Right lobe of liver (tissue), 6 donors: Measurements from ENCODE around the gene CTDSP2. TPM values are rescaled to one million over a fixed set of nuclear protein-coding genes. Genes with fewer than 3 reads are reported as not detected.

Experiments used
- ATAC-seq, 4 donors: fragments of 200-7000 bp; cut with Tn5 transposase; one replicate each; pipeline ENCODE4 v1.9.1; 2020; ENCODE audit warnings: mild to moderate bottlenecking in 4 of 4, moderate library complexity in 4 of 4
- DNase-seq, 3 donors: peaks; one replicate each; pipeline ENCODE4 v3.0.0-alpha.2; 2020
- H3K27ac ChIP-seq, 3 donors: fragments of 200-600 bp; one replicate each; pipeline ENCODE4 v1.8.0; 2022
- H3K27me3 ChIP-seq, 2 donors: fragments of 200-600 bp; one replicate each; pipeline ENCODE4 v1.8.0; 2022
- H3K36me3 ChIP-seq, 4 donors: fragments of 200-600 bp; sonication (generic) in 1 of 4; one replicate each; pipeline versions ENCODE4 v1.5.1 to v1.8.0; 2017 to 2022; ENCODE audit warnings: control low read depth in 1 of 4
- H3K4me1 ChIP-seq, 4 donors: fragments of 200-600 bp; sonication (generic) in 1 of 4; one replicate each; pipeline versions ENCODE4 v1.5.1 to v1.8.0; 2017 to 2022; ENCODE audit warnings: control low read depth in 1 of 4
- H3K4me3 ChIP-seq, 3 donors: fragments of 200-600 bp; one replicate each; pipeline ENCODE4 v1.8.0; 2022
- H3K9me3 ChIP-seq, 4 donors: fragments of 200-600 bp; sonication (generic) in 1 of 4; one replicate each; pipeline versions ENCODE4 v1.5.1 to v1.8.0; 2017 to 2022; ENCODE audit warnings: control low read depth in 1 of 4
- CTCF ChIP-seq, 4 donors: fragments of 200-600 bp in 3 of 4; fragments of 450-650 bp in 1 of 4; IDR thresholded peaks; one replicate each; pipeline versions ENCODE4 v1.5.1 to v1.8.0; 2016 to 2022; ENCODE audit warnings: antibody characterized with exemption in 4 of 4, mild to moderate bottlenecking in 2 of 4
- POLR2A ChIP-seq: fragments of 450-650 bp; IDR thresholded peaks from one replicate; pipeline ENCODE4 v1.6.1; 2017; ENCODE audit warnings: antibody characterized with exemption, mild to moderate bottlenecking
- WGBS: methylation state at CpG from one replicate; pipeline ENCODE4 v1.1.6; 2018; ENCODE audit warnings: low coverage, low lambda C conversion rate; ENCODE audit not compliant: insufficient coverage; ENCODE audit errors: missing lambda C conversion rate; 5-methylcytosine and 5-hydroxymethylcytosine counted together
- intact Hi-C, 2 donors: fragments of 100-400 bp; cut with DNase I; formaldehyde crosslinking; loops; one replicate each; pipeline versions ENCODE4 v1.11.2 to v1.14.1; 2022
- total RNA-seq, 6 experiments: library from RNA; depleted of rRNA in 2 of 6; stranded (reverse); fragments of >200 nt in 2 of 6; fragmentation: NEBNext Ultra II Directional in 3 of 6; extraction: Animal tissue kit (Norgen Biotek cat#: 25700) in 3 of 6; gene quantifications; one replicate each; pipeline versions ENCODE4 v1.1.0 to v1.2.4, GENCODE V29; 2016 to 2023
- donor health status: DM: no; HTN: yes; CAD: no.
- donor health status: DM: no; HTN: no; CAD: no.
- donor health status: DM: no; HTN: no; CAD: no.
- donor health status: DM: no; HTN: yes; CAD: no.
- donor health status: DM: no; HTN: yes; CAD: no.

The CTDSP2 gene
- total RNA-seq, 6 experiments from 2014 or later, result 39.3 to 84.2 (median 64.7) TPM

- H3K36me3 ChIP-seq, result no peaks in the 10 kb centered on the region
- no peaks in the 10 kb centered on the region for H3K4me1 ChIP-seq
- intact Hi-C loops, result no loop called here
- ATAC-seq, result peak; percentile 36 to 59 (median 46)
- no peak for DNase-seq
- no peak overlapping the region for H3K4me3 ChIP-seq
- no peaks in the 10 kb centered on the region for H3K27me3 ChIP-seq
- TF ChIP-seq POLR2A (no peak), CTCF (IDR thresholded peaks at IDR 0.05) (no peak)
- no peak overlapping the region for H3K27ac ChIP-seq
- WGBS, result 57% methylated on average over 8 of the region's 8 CpGs
- H3K9me3 ChIP-seq, result no peaks in the 10 kb centered on the region
Measured at GRCh38 chr12:57874166-57875108, 27.9 kb upstream of the CTDSP2 start.

- no peak for DNase-seq
- Histone ChIP-seq H3K9me3 (no peaks in the 10 kb centered on the region), H3K4me3 (no peak overlapping the region), H3K27me3 (no peaks in the 10 kb centered on the region), H3K27ac (no peak overlapping the region), H3K4me1 (no peaks in the 10 kb centered on the region), H3K36me3 (no peaks in the 10 kb centered on the region)
- intact Hi-C loops, result no loop called here
- ATAC-seq, result no peak
- TF ChIP-seq POLR2A (no peak), CTCF (IDR thresholded peaks at IDR 0.05) (no peak)
- 66% methylated on average over 2 of the region's 2 CpGs for WGBS
Measured at GRCh38 chr12:57872362-57872761, 25.8 kb upstream of the CTDSP2 start.

GRCh38 chr12:57869927-57870318 is 23.4 kb upstream of the CTDSP2 start:
- WGBS, result 81% methylated on average over 5 of the region's 8 CpGs
- Histone ChIP-seq H3K36me3 (no peaks in the 10 kb centered on the region), H3K9me3 (no peaks in the 10 kb centered on the region), H3K4me1 (no peaks in the 10 kb centered on the region), H3K27ac (no peak overlapping the region), H3K27me3 (no peaks in the 10 kb centered on the region), H3K4me3 (no peak overlapping the region)
- intact Hi-C loops, result no loop called here
- DNase-seq, result no peak
- ATAC-seq, result no peak
- TF ChIP-seq CTCF (IDR thresholded peaks at IDR 0.05) (no peak), POLR2A (no peak)

GRCh38 chr12:57869298-57869926 is 22.9 kb upstream of the CTDSP2 start:
- intact Hi-C loops, result no loop called here
- ATAC-seq (no peak), DNase-seq (no peak)
- no peaks in the 10 kb centered on the region for H3K36me3 ChIP-seq
- 76% methylated on average over 8 of the region's 11 CpGs for WGBS
- no peaks in the 10 kb centered on the region for H3K27me3 ChIP-seq
- no peaks in the 10 kb centered on the region for H3K9me3 ChIP-seq
- no peak for TF ChIP-seq POLR2A
- TF ChIP-seq CTCF (IDR thresholded peaks at IDR 0.05), result no peak
- H3K4me3 ChIP-seq, result no peak overlapping the region
- H3K27ac ChIP-seq, result no peak overlapping the region
- no peaks in the 10 kb centered on the region for H3K4me1 ChIP-seq
